MM.1S (cell line): ENCODE results near the gene TTYH3.
"Not testable (repeated sequence)": the region's sequence is repeated elsewhere in the genome, so short reads cannot be mapped to it uniquely, and the experiment has no call there.

Experiments
- DNase-seq: peaks from one replicate; pipeline ENCODE4 v3.0.0-alpha.2; 2015
- H2AFZ ChIP-seq: fragments of 300-600 bp; sonication (generic); 2 replicates; pipeline ENCODE4 v1.6.0; 2016; ENCODE audit warnings: antibody characterized with exemption, low read length
- H3F3A ChIP-seq: fragments of 300-600 bp; sonication (generic); 2 replicates; pipeline ENCODE4 v1.6.1; 2016; ENCODE audit warnings: mild to moderate bottlenecking, antibody characterized with exemption, low read length, moderate library complexity, mixed read lengths; ENCODE audit not compliant: insufficient read depth
- H3K27ac ChIP-seq: fragments of 300-600 bp; sonication (generic); 2 replicates; pipeline ENCODE4 v1.5.1; 2016; ENCODE audit warnings: mild to moderate bottlenecking, low read length
- H3K27me3 ChIP-seq: fragments of 300-600 bp; sonication (generic); replicated peaks from 2 replicates; pipeline ENCODE4 v1.6.0; 2016; ENCODE audit warnings: low read length; ENCODE audit not compliant: insufficient read depth
- H3K36me3 ChIP-seq: fragments of 300-600 bp; sonication (generic); replicated peaks from 2 replicates; pipeline ENCODE4 v1.6.1; 2016; ENCODE audit warnings: mild to moderate bottlenecking, low read length, mixed read lengths; ENCODE audit not compliant: insufficient read depth
- H3K4me1 ChIP-seq: fragments of 300-600 bp; sonication (generic); 2 replicates; pipeline ENCODE4 v1.6.1; 2016; ENCODE audit warnings: low read length, mixed read lengths
- H3K4me2 ChIP-seq: fragments of 300-600 bp; sonication (generic); 2 replicates; pipeline ENCODE4 v1.6.0; 2016; ENCODE audit warnings: low read depth, low read length
- H3K4me3 ChIP-seq: fragments of 300-600 bp; sonication (generic); 2 replicates; pipeline ENCODE4 v1.5.1; 2016; ENCODE audit warnings: low read length, mixed read lengths
- H3K79me2 ChIP-seq: fragments of 300-600 bp; sonication (generic); 2 replicates; pipeline ENCODE4 v1.6.1; 2016; ENCODE audit warnings: mixed run types, low read length, mixed read lengths
- H3K9ac ChIP-seq: fragments of 300-600 bp; sonication (generic); 2 replicates; pipeline ENCODE4 v1.6.1; 2016; ENCODE audit warnings: low read length, mixed read lengths
- H3K9me2 ChIP-seq: fragments of 300-600 bp; sonication (generic); replicated peaks from 2 replicates; pipeline ENCODE4 v1.6.1; 2016; ENCODE audit warnings: mild to moderate bottlenecking, low read length, mixed read lengths; ENCODE audit not compliant: insufficient read depth
- H3K9me3 ChIP-seq: fragments of 300-600 bp; sonication (generic); replicated peaks from 2 replicates; pipeline ENCODE4 v1.6.1; 2016; ENCODE audit warnings: mild to moderate bottlenecking, low read length, mixed read lengths; ENCODE audit not compliant: insufficient read depth
- H4K20me1 ChIP-seq: fragments of 300-600 bp; sonication (generic); 2 replicates; pipeline ENCODE4 v1.6.1; 2016; ENCODE audit warnings: mild to moderate bottlenecking, low read length, moderate library complexity, mixed read lengths; ENCODE audit not compliant: insufficient read depth
- EZH2 ChIP-seq: fragments of 300-600 bp; sonication (generic); optimal IDR thresholded peaks from 2 replicates; pipeline ENCODE3; 2017; ENCODE audit warnings: low read depth, mild to moderate bottlenecking, antibody characterized with exemption, low read length, mixed read lengths
- EZH2phosphoT487 ChIP-seq: fragments of 300-600 bp; sonication (generic); IDR thresholded peaks from 2 replicates; pipeline ENCODE4 v1.6.1; 2018; ENCODE audit warnings: antibody characterized with exemption, low read length
- TF ChIP-seq, protein P1 (sequence below): fragments of 300-600 bp; sonication (generic); IDR thresholded peaks from 2 replicates; pipeline ENCODE4 v1.5.1; 2016; ENCODE audit warnings: antibody characterized with exemption, low read length, mixed read lengths

TTYH3 gene

DNA sequence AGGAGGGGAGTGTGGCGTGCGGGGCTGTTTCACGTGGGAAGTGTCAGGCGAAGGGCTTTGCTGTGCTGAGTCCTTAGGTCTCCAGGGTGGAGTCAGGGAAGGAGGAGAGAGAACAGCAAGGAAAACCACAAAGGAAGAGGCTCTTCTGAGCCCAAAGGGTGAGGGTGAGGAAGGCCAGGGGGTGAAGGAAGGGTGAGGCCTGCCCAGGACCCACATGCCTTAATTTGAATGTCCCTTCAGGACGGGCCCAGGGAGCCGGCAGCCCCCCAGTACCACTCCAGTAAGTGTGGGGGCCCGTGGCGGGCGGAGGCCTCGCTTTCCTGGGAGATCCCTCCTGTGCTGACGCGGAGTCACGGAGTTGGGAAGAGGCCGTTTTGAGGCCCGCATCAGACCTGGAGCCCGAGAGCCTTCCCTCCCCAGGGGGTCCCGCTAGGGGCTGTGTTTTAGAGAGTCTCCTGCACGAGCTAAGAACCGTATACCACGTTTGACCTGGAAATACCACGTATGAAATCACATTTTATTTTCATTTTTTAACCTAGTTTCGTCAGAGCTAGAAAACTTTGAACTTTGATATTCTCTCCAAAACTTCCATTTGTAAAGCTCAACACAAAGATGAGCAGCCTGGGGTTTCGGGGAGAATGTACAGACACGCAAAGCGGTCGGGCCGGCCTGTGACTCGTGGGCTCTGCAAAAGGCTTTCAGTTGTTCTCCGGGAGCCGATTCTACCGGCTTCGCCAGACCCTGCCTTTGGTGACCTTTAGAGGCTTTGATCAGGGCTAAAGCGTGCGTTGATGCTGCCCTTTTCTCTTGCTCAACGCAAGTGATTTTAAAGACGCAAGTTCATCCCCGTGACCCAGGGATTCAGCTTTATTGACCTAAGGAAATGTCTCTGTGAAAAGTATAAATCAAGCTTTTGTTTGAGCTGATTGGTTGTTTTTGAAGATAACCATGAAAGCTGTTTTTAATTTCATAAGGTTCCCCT is 23.6 kb upstream of the TTYH3 start:
- Histone ChIP-seq H4K20me1 (no peaks in the 10 kb centered on the region), H3K27me3 (no peaks in the 10 kb centered on the region), H3K4me2 (no peak overlapping the region), H3K4me1 (no peaks in the 10 kb centered on the region), H3K9ac (no peak overlapping the region), H3K9me3 (no peaks in the 10 kb centered on the region), H3K79me2 (no peaks in the 10 kb centered on the region), H3K4me3 (no peak overlapping the region), H3K27ac (no peak overlapping the region), H3K36me3 (no peaks in the 10 kb centered on the region), H3F3A (no peaks in the 10 kb centered on the region), H3K9me2 (no peaks in the 10 kb centered on the region), H2AFZ (no peak overlapping the region)
- no peak for DNase-seq
- TF ChIP-seq EZH2 (no peak), EZH2phosphoT487 (no peak)
- TF ChIP-seq, protein P1, sequence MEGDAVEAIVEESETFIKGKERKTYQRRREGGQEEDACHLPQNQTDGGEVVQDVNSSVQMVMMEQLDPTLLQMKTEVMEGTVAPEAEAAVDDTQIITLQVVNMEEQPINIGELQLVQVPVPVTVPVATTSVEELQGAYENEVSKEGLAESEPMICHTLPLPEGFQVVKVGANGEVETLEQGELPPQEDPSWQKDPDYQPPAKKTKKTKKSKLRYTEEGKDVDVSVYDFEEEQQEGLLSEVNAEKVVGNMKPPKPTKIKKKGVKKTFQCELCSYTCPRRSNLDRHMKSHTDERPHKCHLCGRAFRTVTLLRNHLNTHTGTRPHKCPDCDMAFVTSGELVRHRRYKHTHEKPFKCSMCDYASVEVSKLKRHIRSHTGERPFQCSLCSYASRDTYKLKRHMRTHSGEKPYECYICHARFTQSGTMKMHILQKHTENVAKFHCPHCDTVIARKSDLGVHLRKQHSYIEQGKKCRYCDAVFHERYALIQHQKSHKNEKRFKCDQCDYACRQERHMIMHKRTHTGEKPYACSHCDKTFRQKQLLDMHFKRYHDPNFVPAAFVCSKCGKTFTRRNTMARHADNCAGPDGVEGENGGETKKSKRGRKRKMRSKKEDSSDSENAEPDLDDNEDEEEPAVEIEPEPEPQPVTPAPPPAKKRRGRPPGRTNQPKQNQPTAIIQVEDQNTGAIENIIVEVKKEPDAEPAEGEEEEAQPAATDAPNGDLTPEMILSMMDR = no peak

DNA sequence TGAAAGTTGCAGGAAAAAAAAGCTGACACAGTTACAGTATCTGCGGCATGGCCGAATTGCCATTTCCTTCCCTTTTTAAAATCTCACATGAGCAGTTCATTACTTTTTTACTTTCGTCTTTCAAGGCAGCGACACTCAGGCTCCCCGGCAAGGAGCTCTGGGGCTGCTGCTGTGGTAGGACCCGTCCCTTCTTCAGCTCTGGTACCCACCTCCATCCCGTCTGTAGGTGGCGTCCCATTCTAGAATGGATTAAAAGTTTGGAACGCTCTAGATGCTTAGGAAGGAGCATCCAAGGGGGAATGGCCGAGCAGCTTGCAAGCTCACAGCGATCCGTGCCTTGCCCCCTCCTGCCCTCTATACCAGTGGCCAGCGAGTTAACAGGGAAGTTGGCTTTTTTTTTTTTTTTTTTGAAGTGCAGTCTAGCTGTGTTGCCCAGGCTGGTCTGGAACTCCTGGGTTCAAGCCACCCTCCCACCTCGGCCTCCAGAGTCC is 22.8 kb upstream of the TTYH3 start:
- Histone ChIP-seq H3K9me3 (no peaks in the 10 kb centered on the region), H2AFZ (no peak overlapping the region), H3K4me2 (no peak overlapping the region), H3K79me2 (no peaks in the 10 kb centered on the region), H3K27ac (no peak overlapping the region), H3K27me3 (0 out of 2 replicates have a peak, but pooled peaks cover 2% of the 10 kb centered on the region), H3K9me2 (no peaks in the 10 kb centered on the region), H3K4me1 (no peaks in the 10 kb centered on the region), H4K20me1 (no peaks in the 10 kb centered on the region), H3K36me3 (no peaks in the 10 kb centered on the region), H3K4me3 (no peak overlapping the region), H3F3A (no peaks in the 10 kb centered on the region), H3K9ac (no peak overlapping the region)
- no peak for DNase-seq
- TF ChIP-seq, protein P1 = no peak
- TF ChIP-seq EZH2phosphoT487 (no peak), EZH2 (no peak)

DNA sequence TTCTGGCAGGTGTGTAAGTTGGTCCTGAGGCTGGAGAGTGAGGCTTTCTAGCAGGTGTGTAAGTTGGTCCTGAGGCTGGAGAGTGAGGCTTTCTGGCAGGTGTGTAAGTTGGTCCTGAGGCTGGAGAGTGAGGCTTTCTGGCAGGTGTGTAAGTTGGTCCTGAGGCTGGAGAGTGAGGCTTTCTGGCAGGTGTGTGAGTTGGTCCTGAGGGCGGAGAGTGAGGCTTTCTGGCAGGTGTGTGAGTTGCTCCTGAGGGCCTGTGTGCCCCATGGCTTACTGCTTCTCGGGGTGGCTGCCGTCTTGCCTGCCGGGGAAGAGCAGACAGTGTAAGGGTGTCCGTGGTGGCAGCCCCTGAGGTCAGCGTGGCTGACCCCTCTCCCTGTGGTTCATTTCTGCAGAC is 22.1 kb upstream of the TTYH3 start:
- H3K9ac ChIP-seq, H3K27me3 ChIP-seq, H3K4me3 ChIP-seq, H3K27ac ChIP-seq, H3K9me3 ChIP-seq, H3K79me2 ChIP-seq, H2AFZ ChIP-seq, DNase-seq, H3K4me1 ChIP-seq, H3K4me2 ChIP-seq, H4K20me1 ChIP-seq, H3F3A ChIP-seq, H3K36me3 ChIP-seq, H3K9me2 ChIP-seq: not testable (repeated sequence)

DNA sequence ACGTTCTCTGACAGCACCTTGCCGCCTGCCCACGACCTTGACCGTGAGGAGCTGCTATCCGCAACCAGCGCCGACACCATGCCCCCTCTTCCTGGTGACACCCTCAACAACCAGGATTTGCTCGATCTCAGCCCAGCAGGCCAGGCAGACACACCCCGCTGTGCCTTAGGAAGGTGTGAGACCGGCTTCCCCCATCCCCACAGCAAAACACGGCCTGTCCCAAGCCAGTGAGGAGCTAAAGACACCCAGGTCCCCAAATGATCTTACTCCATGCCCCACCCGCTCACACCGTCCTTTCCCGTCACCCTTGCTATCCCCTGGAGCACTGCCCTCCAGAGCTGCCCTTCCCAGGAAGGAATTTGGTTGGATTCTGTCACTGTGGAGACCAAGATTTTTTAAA is 21.3 kb upstream of the TTYH3 start:
- no peaks in the 10 kb centered on the region for H3K9me2 ChIP-seq
- no peaks in the 10 kb centered on the region for H3K4me1 ChIP-seq
- H3K79me2 ChIP-seq = no peaks in the 10 kb centered on the region
- TF ChIP-seq EZH2 (no peak), EZH2phosphoT487 (no peak)
- TF ChIP-seq, protein P1 = no peak
- no peak overlapping the region for H3K4me2 ChIP-seq
- H3K4me3 ChIP-seq = no peak overlapping the region
- no peaks in the 10 kb centered on the region for H4K20me1 ChIP-seq
- H3K27ac ChIP-seq = no peak overlapping the region
- no peaks in the 10 kb centered on the region for H3K36me3 ChIP-seq
- no peaks in the 10 kb centered on the region for H3F3A ChIP-seq
- no peaks in the 10 kb centered on the region for H3K9me3 ChIP-seq
- no peak overlapping the region for H3K9ac ChIP-seq
- no peak for DNase-seq
- peaks cover 11% of the 10 kb centered on the region; the same call in 1 of the 2 replicates for H3K27me3 ChIP-seq
- no peak overlapping the region for H2AFZ ChIP-seq
